HG02973 (cell line): ENCODE measurements around the gene CEMIP.

Source experiments
- ATAC-seq: cut with Tn5 transposase; IDR thresholded peaks from one replicate; pipeline ENCODE4 v1.9.1; 2021; ENCODE audit warnings: moderate library complexity; ENCODE audit not compliant: unreplicated experiment

Gene CEMIP

GRCh38 chr15:80974914-80975313 lies 195.7 kb downstream of the CEMIP start:
- no peak for ATAC-seq

GRCh38 chr15:80976851-80977250 lies 197.7 kb downstream of the CEMIP start:
- ATAC-seq = no peak

- no peak for ATAC-seq
Measured at GRCh38 chr15:80977627-80978036, 198.5 kb downstream of the CEMIP start.

GRCh38 chr15:80978685-80979329 lies 199.6 kb downstream of the CEMIP start:
- no peak for ATAC-seq

GRCh38 chr15:80979538-80980200 lies 200.5 kb downstream of the CEMIP start:
- no peak for ATAC-seq

GRCh38 chr15:80982205-80982604 lies 203.0 kb downstream of the CEMIP start:
- ATAC-seq = no peak

GRCh38 chr15:80982839-80983238 lies 203.7 kb downstream of the CEMIP start:
- no peak for ATAC-seq

- no peak for ATAC-seq
Measured at GRCh38 chr15:80984856-80985255, 205.7 kb downstream of the CEMIP start.

- ATAC-seq = no peak
Measured at GRCh38 chr15:80985981-80986380, 206.8 kb downstream of the CEMIP start.

- no peak for ATAC-seq
Measured at GRCh38 chr15:80986487-80986886, 207.3 kb downstream of the CEMIP start.

GRCh38 chr15:80988148-80988796 lies 209.1 kb downstream of the CEMIP start:
- ATAC-seq = no peak

GRCh38 chr15:80989081-80989517 lies 209.9 kb downstream of the CEMIP start:
- peak; percentile 5 for ATAC-seq

GRCh38 chr15:80989518-80990478 lies 210.6 kb downstream of the CEMIP start, which contains the start of gene MESD:
TSS of gene MESD (minus strand) at chr15:80989819. CDS start at chr15:80989791, 28 bp downstream.
- peak; percentile 90 for ATAC-seq

- ATAC-seq = no peak
Measured at GRCh38 chr15:80990955-80991354, 211.8 kb downstream of the CEMIP start.

GRCh38 chr15:80991421-80991820 lies 212.3 kb downstream of the CEMIP start:
- no peak for ATAC-seq

GRCh38 chr15:80992006-80992405 lies 212.8 kb downstream of the CEMIP start:
- no peak for ATAC-seq

GRCh38 chr15:80992441-80992840 lies 213.3 kb downstream of the CEMIP start:
- no peak for ATAC-seq

GRCh38 chr15:80996247-80996646 lies 217.1 kb downstream of the CEMIP start:
- ATAC-seq = no peak

GRCh38 chr15:80997692-80998091 lies 218.5 kb downstream of the CEMIP start:
- no peak for ATAC-seq

- ATAC-seq = no peak
Measured at GRCh38 chr15:80998251-80998650, 219.1 kb downstream of the CEMIP start.

- peak; percentile 29 for ATAC-seq
Measured at GRCh38 chr15:80999623-81000036, 220.5 kb downstream of the CEMIP start.
